Transverse colon (tissue), 4 donors: ENCODE data around the gene PPM1J. TPM values are rescaled to one million over a fixed set of nuclear protein-coding genes. Genes with fewer than 3 reads are reported as not detected.

Experiments
- DNase-seq: peaks from one replicate; pipeline ENCODE4 v3.0.0-alpha.2; 2019
- H3K27ac ChIP-seq, 4 donors: fragments of 200-600 bp; sonication (generic); 2 replicates each; pipeline ENCODE4 v1.5.1; 2016 to 2018; ENCODE audit warnings: inconsistent platforms in 4 of 4
- H3K27me3 ChIP-seq: fragments of 200-600 bp; sonication (generic); 2 replicates; pipeline ENCODE4 v1.5.1; 2017; ENCODE audit warnings: inconsistent platforms
- H3K36me3 ChIP-seq, 4 donors: fragments of 200-600 bp; sonication (generic); 2 replicates each; pipeline ENCODE4 v1.5.1; 2017 to 2019; ENCODE audit warnings: inconsistent platforms in 4 of 4
- H3K4me1 ChIP-seq, 4 donors: fragments of 200-600 bp; sonication (generic); 2 replicates each; pipeline ENCODE4 v1.5.1; 2017 to 2020; ENCODE audit warnings: inconsistent platforms in 4 of 4
- H3K4me3 ChIP-seq, 4 donors: fragments of 200-600 bp; sonication (generic); 1 replicate in 1 of 4; 2 replicates in 3 of 4; pipeline versions ENCODE4 v1.5.1 to v1.6.1; 2017 to 2019; ENCODE audit warnings: inconsistent platforms in 4 of 4
- H3K9me3 ChIP-seq, 2 donors: fragments of 200-600 bp; sonication (generic); 2 replicates each; pipeline ENCODE4 v1.5.1; 2017 to 2019; ENCODE audit warnings: inconsistent platforms in 2 of 2
- CTCF ChIP-seq, 5 experiments: fragments of 200-600 bp in 3 of 5; fragments of 450-650 bp in 2 of 5; sonication (generic) in 3 of 5; IDR thresholded peaks; 1 replicate in 2 of 5; 2 replicates in 3 of 5; pipeline ENCODE4 v1.5.1; 2016 to 2017; ENCODE audit warnings: antibody characterized with exemption in 5 of 5, inconsistent platforms in 3 of 5, mild to moderate bottlenecking in 2 of 5, moderate library complexity in 1 of 5
- EP300 ChIP-seq: sonication (generic); formaldehyde crosslinking; IDR thresholded peaks from one replicate; pipeline ENCODE4 v1.6.1; 2017; ENCODE audit warnings: antibody characterized with exemption, low read depth
- POLR2A ChIP-seq: fragments of 450-650 bp; IDR thresholded peaks from one replicate; pipeline ENCODE4 v1.6.1; 2016; ENCODE audit warnings: antibody characterized with exemption, mild to moderate bottlenecking, moderate library complexity
- POLR2AphosphoS5 ChIP-seq, 3 donors: sonication (generic); formaldehyde crosslinking; IDR thresholded peaks; one replicate each; pipeline ENCODE4 v1.6.1; 2016; ENCODE audit warnings: antibody characterized with exemption in 3 of 3
- WGBS, 2 donors: methylation state at CpG; one replicate each; pipeline ENCODE4 v1.1.5; 2018; ENCODE audit warnings: low coverage in 1 of 2; 5-methylcytosine and 5-hydroxymethylcytosine counted together
- in situ Hi-C, 4 donors: fragments of 200-750 bp; cut with MboI; loops; one replicate each; pipeline versions ENCODE4 v1.15.0 to v1.15.1; 2017; ENCODE audit warnings: low sequenced_read_pairs in 3 of 4, low pct_ligation_motif_present in 1 of 4, low pct_unique_long_range_greater_than_20kb in 1 of 4
- intact Hi-C: fragments of 100-400 bp; cut with DNase I; formaldehyde crosslinking; loops from one replicate; pipeline ENCODE4 v1.15.1; 2023; ENCODE audit warnings: low total_unique reads
- total RNA-seq, 4 donors: library from RNA; depleted of rRNA; stranded (reverse); fragments of >200 nt; gene quantifications; one replicate each; pipeline ENCODE4 v1.1.0, GENCODE V29; 2016

Gene PPM1J
- total RNA-seq, 4 donors from 2014 or later = 0.68 to 1.7 TPM; not detected in 2

GRCh38 chr1:112710159-112710558, 5.0 kb downstream of the PPM1J start:
- Histone ChIP-seq H3K9me3 (no peaks in the 10 kb centered on the region), H3K27me3 (no peaks in the 10 kb centered on the region), H3K27ac (no peak overlapping the region), H3K4me1 (peaks cover 13 to 26% (median 22%) of the 10 kb centered on the region in 4 donors), H3K4me3 (no peak overlapping the region), H3K36me3 (no peaks in the 10 kb centered on the region)
- DNase-seq = no peak
- intact Hi-C loops = loop anchor here (10.0 kb wide), 1 partner anchor 365 kb away; the partner anchor contains the start of gene LRIG2
- TF ChIP-seq CTCF (IDR thresholded peaks at IDR 0.05) (no peak), EP300 (no peak), POLR2A (no peak), POLR2AphosphoS5 (IDR thresholded peaks at IDR 0.05) (no peak)
- WGBS, 2 donors = 87% methylated on average over 7 of the region's 7 CpGs; no CpG with 5 or more reads in 1 of the 2 donors
- in situ Hi-C loops = loop anchor here in 2 of 4 donors (10.0 to 25.0 kb wide), 2 partner anchors 95 to 352 kb away; partner anchors contain the start of genes CAPZA1 (in 1 of the 2), LRIG2 (in 1 of the 2) and ST7L (in 1 of the 2)

GRCh38 chr1:112708489-112708888, 6.6 kb downstream of the PPM1J start:
- DNase-seq = no peak
- TF ChIP-seq POLR2A = no peak
- no peak for TF ChIP-seq CTCF (IDR thresholded peaks at IDR 0.05)
- TF ChIP-seq EP300 = no peak
- TF ChIP-seq POLR2AphosphoS5 (IDR thresholded peaks at IDR 0.05) = no peak
- H3K27ac ChIP-seq = no peak overlapping the region
- no peaks in the 10 kb centered on the region for H3K27me3 ChIP-seq
- H3K36me3 ChIP-seq = no peaks in the 10 kb centered on the region
- H3K4me1 ChIP-seq = peaks cover 22 to 30% (median 25%) of the 10 kb centered on the region in 4 donors
- WGBS, 2 donors = 92 to 93% methylated on average over 1 to 3 of the region's 3 CpGs
- no peaks in the 10 kb centered on the region for H3K9me3 ChIP-seq
- in situ Hi-C loops = loop anchor here (5.0 to 25.0 kb wide), 4 partner anchors 84 to 354 kb away; partner anchors contain the start of genes CTTNBP2NL (in 4 of the 4) and LRIG2 (in 1 of the 4)
- intact Hi-C loops = loop anchor here (5.0 kb wide), 1 partner anchor 316 kb away; no protein-coding TSS in a partner anchor
- H3K4me3 ChIP-seq = no peak overlapping the region

- WGBS, 2 donors = 76 to 79% methylated on average over 3 to 6 of the region's 6 CpGs
- Histone ChIP-seq H3K4me3 (no peak overlapping the region), H3K27me3 (no peaks in the 10 kb centered on the region), H3K4me1 (peaks cover 25 to 35% (median 26%) of the 10 kb centered on the region in 4 donors), H3K27ac (peak overlapping the region in 3 of 4 donors; percentile 99 to 100 (median 99)), H3K9me3 (no peaks in the 10 kb centered on the region), H3K36me3 (no peaks in the 10 kb centered on the region)
- in situ Hi-C loops (loop anchor here (5.0 to 25.0 kb wide), 4 partner anchors 83 to 354 kb away; partner anchors contain the start of genes CTTNBP2NL (in 4 of the 4) and LRIG2 (in 1 of the 4)), intact Hi-C loops (loop anchor here (5.0 kb wide), 1 partner anchor 316 kb away; no protein-coding TSS in a partner anchor)
- TF ChIP-seq CTCF (IDR thresholded peaks at IDR 0.05) (no peak), EP300 (no peak), POLR2AphosphoS5 (IDR thresholded peaks at IDR 0.05) (no peak), POLR2A (no peak)
- DNase-seq = no peak
Measured at GRCh38 chr1:112708002-112708448, 7.1 kb downstream of the PPM1J start.

GRCh38 chr1:112707221-112708001, 7.7 kb downstream of the PPM1J start:
- in situ Hi-C loops (loop anchor here (5.0 to 25.0 kb wide), 4 partner anchors 83 to 355 kb away; partner anchors contain the start of genes CTTNBP2NL (in 4 of the 4) and LRIG2 (in 1 of the 4)), intact Hi-C loops (loop anchor here (5.0 kb wide), 1 partner anchor 315 kb away; no protein-coding TSS in a partner anchor)
- 7 to 21% methylated on average over 7 to 42 of the region's 42 CpGs for WGBS, 2 donors
- Histone ChIP-seq H3K36me3 (no peaks in the 10 kb centered on the region), H3K9me3 (no peaks in the 10 kb centered on the region), H3K4me1 (peaks cover 26 to 41% (median 29%) of the 10 kb centered on the region in 4 donors), H3K4me3 (peak overlapping the region; percentile 65 to 97 (median 96)), H3K27me3 (no peaks in the 10 kb centered on the region), H3K27ac (peak overlapping the region; percentile 99 to 100 (median 99))
- DNase-seq = peak; percentile 92
- TF ChIP-seq EP300 (no peak), CTCF (IDR thresholded peaks at IDR 0.05) (peak; percentile 89 to 96 (median 92))
